Kidney epithelial cell (primary cell): ENCODE measurements around the gene OR10H5. TPM values are rescaled to one million over a fixed set of nuclear protein-coding genes. Genes with fewer than 3 reads are reported as not detected.
"Not testable (repeated sequence)": the region's sequence is repeated elsewhere in the genome, so short reads cannot be mapped to it uniquely, and the experiment has no call there.

Experiments
- DNase-seq: peaks from one replicate; pipeline ENCODE4 v3.0.0-alpha.2; 2010; ENCODE audit warnings: low read depth
- H3K27me3 ChIP-seq: 2 replicates; pipeline ENCODE4 v1.6.0; 2011; ENCODE audit warnings: low read length; ENCODE audit not compliant: control insufficient read depth, insufficient read depth
- H3K36me3 ChIP-seq: 2 replicates; pipeline ENCODE4 v1.5.1; 2011; ENCODE audit warnings: low read length; ENCODE audit not compliant: control insufficient read depth, insufficient read depth
- H3K4me3 ChIP-seq: 2 replicates; pipeline ENCODE4 v1.5.1; 2011; ENCODE audit warnings: low read depth, mild to moderate bottlenecking, control low read depth, low read length
- CTCF ChIP-seq: IDR thresholded peaks from 2 replicates; pipeline ENCODE4 v1.5.1; 2011; ENCODE audit warnings: mild to moderate bottlenecking, moderate library complexity, low read length, control low read depth, inconsistent platforms; ENCODE audit not compliant: insufficient read depth, poor library complexity, severe bottlenecking
- total RNA-seq: library from RNA; depleted of rRNA; stranded (reverse); fragments of >200 nt; gene quantifications from 2 replicates; pipeline ENCODE4 v1.2.3, GENCODE V29; 2015

Gene OR10H5
- total RNA-seq, 1 donor from 2014 or later = not detected

DNA sequence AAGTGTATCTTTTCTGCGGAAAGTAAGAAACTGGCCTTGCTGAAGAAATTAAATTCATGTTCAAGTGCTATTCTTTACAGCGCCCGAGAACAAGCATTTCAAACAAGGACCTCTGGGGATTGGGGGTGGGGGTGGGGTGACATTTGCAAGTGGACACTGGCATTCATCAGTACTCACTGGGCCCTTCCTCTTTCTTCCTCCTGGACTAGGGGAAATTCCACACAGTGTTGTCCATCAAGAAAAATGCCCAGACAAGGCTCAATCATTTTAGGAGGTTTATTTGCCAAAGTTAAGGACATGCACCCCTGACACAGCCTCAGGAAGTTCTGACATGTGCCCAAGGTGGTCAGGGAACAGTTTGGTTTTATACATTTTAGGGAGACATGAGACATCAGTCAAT lies 50.9 kb downstream of the OR10H5 start:
- H3K36me3 ChIP-seq = no peaks in the 10 kb centered on the region
- no peak for TF ChIP-seq CTCF

DNA sequence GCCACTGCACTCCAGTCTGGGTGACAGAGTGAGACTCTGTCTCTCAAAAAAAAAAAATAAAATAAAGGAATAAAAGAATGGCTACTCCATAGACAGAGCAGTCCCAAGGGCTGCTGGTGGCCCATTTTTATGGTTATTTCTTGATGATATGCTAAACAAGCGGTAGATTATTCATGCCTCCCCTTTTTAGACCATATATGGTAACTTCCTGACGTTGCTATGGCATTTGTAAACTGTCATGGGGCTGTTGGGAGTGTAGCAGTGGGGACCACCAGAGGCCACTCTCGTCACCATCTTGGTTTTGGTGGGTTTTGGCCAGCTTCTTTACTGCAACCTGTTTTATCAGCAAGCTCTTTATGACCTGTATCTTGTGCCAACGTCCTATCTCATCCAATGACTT lies 52.4 kb downstream of the OR10H5 start:
- not testable (repeated sequence) for H3K36me3 ChIP-seq, H3K4me3 ChIP-seq, H3K27me3 ChIP-seq, DNase-seq

More for the DNA sequence above, 50.9 kb downstream of the OR10H5 start:
- no peak for DNase-seq
- Histone ChIP-seq H3K4me3 (no peak overlapping the region), H3K27me3 (no peaks in the 10 kb centered on the region)

GRCh38 chr19:15840833-15841232 lies 53.4 kb downstream of the OR10H5 start:
- Histone ChIP-seq H3K27me3 (no peaks in the 10 kb centered on the region), H3K36me3 (no peaks in the 10 kb centered on the region), H3K4me3 (no peak overlapping the region)
- TF ChIP-seq CTCF = no peak
- DNase-seq = no peak

- no peak for DNase-seq
- H3K27me3 ChIP-seq = no peaks in the 10 kb centered on the region
- TF ChIP-seq CTCF = no peak
- H3K36me3 ChIP-seq = no peaks in the 10 kb centered on the region
- no peak overlapping the region for H3K4me3 ChIP-seq
Observed at GRCh38 chr19:15841875-15842569, 54.6 kb downstream of the OR10H5 start.

- Histone ChIP-seq H3K27me3 (no peaks in the 10 kb centered on the region), H3K36me3 (no peaks in the 10 kb centered on the region), H3K4me3 (no peak overlapping the region)
- DNase-seq = no peak
- no peak for TF ChIP-seq CTCF
Observed at GRCh38 chr19:15843203-15843893, 55.9 kb downstream of the OR10H5 start.

GRCh38 chr19:15843894-15844222 lies 56.4 kb downstream of the OR10H5 start:
- H3K27me3 ChIP-seq, DNase-seq, H3K4me3 ChIP-seq, H3K36me3 ChIP-seq: not testable (repeated sequence)

GRCh38 chr19:15846923-15847322 lies 59.5 kb downstream of the OR10H5 start:
- Histone ChIP-seq H3K27me3 (no peaks in the 10 kb centered on the region), H3K4me3 (no peak overlapping the region), H3K36me3 (no peaks in the 10 kb centered on the region)
- no peak for TF ChIP-seq CTCF
- no peak for DNase-seq
